Measurements from ENCODE around the gene C18orf54.

The C18orf54 gene

DNA sequence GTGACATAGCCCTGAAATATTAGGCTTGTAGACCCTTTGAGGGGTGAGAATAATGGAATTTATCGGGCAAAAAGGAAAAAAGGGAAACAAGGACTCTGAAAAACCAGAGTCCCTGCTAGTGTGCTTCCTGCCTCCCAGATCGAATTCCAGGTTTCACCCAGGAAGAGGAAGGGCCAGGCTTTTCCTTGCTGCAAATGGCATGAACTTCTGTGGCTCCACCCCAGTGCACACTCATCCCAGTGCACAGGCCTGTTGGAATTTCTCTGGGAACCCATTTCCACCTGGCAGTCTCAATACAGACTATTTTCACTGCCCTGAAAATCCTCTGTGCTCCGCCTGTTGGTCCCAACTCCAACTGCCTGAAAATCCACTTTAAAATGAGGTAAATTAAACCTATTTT, 29.9 kb downstream of the C18orf54 start:
- no peak for DNase-seq

DNA sequence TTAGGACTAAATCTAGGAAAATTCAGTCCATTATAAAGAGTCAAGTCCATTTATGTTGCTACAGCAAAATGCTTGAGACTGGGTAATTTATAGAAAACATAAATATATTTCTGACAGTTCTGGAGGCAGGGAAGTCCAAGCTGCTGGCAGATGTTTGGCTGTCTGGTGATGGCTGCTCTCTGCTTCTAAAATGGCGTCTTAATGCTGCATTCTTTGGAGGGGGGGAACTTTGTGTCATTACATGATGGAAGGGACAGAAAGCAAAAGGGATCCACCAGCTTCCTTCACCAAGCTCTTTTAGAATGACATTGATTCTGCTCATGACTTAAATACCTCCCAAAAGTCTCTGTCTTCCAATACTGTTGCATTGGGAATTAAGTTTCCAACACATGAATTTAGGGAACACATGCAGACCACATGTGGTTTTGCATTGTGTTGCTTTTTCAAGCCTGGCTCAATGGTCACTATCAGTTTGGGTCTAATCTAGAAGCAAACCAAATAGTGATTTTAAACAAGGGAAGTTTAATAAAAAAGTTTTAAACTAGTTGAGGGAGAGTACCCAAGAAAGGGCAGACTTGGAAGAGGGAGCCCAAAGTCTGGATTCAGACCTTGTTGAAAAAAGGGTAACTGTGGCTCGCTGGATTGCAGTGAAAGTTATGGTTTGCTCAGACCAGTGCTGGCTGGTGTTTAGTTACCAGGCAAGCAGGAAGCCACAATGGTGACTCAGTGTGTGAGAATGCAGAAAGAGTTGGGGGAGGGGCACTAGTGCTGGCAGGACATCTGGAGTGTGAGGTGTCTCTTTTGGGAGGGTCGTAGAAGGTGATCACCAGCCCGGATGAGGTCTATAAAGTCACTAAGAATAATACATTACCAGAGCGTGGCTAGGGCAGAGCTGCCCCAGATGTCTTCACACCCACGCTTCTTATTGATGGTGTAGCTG, 30.8 kb downstream of the C18orf54 start:
- DNase-seq = peak; percentile 57

DNA sequence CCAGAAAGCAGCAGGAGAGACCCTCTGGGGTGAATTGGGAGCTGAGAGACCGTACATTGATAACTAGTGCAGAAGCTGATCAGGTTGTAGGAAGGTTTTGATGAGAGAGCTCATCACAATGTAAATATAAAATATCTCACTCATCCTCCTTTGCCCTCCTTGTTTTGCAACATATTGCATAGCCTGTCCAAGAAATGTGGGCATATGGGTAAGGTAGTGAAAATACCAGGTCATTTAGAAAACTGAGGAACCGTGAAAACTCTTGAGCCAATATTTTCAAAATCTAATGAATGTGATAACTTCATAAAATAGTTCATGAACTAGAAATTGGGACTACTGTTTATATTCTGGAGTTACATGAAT, 31.4 kb downstream of the C18orf54 start:
- no peak for DNase-seq

DNA sequence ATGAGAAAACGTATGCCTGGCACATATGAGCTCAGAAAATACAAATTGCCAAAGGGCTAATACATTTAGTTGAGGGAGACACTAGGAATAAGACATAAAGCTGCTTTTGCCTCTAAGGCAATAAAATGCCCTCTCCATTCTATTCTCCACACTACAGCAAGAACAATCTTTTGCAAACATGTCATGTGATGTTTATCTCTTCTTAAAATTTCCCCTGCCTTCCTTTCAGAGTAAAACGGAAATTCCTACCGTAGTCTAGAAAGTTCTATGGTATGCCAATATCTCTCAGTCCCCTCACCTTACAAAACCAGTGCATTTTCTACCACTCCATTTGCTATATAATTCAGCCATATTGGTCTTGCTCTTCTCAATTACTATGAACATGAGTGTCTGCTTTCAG, 33.1 kb downstream of the C18orf54 start:
- DNase-seq = no peak

DNA sequence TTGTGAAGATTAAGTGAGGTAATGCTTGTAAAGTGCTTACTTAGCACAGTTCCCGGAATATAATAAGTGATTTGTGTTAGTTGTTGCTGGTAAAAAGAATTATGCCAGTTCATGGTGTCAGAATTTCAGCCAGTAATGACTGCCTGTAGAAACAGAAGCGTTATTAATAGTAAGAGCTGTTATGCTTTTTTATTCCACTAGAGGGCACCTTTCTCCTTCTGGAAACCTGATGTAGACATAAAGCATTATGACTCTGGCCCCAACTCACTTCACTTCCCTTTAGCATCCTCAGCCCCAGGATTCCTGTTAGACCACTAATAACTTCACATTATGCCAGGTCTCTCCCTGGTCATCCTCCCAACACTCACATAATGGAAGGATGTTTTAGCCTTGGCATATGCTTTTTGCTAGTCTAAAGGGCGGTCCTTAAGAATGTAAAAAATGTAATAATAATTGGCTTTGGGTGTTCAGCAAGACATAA, 34.9 kb downstream of the C18orf54 start:
- no peak for DNase-seq

DNA sequence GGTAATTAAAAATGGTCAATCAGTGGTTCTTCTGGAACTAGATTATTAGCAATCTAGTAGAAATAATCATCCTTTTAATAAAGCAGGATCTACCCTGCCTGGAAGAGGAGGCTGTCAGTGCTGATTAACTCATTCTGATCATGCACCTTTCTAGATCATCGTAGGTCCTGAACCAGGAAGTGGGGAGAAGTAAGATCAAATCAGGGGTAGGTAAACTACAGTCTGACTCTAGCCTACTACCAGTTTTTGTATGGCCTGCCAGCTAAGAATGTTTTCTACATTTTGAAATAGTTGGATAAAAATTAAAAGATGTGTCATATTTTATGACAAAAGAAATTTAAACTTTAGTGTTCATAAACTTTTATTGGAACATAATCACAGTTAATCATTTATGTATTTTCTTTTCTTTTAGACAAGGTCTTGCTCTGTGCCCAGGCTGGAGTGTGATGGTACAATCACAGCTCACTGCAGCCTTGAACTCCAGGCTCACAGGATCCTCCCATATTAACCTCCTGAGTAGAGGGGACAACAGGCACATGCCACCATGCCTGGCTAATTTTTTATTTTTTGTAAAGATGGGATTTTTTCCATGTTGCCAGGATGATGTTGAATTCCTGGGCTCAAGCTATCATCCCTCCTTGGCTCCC, 36.1 kb downstream of the C18orf54 start:
- no peak for DNase-seq

DNA sequence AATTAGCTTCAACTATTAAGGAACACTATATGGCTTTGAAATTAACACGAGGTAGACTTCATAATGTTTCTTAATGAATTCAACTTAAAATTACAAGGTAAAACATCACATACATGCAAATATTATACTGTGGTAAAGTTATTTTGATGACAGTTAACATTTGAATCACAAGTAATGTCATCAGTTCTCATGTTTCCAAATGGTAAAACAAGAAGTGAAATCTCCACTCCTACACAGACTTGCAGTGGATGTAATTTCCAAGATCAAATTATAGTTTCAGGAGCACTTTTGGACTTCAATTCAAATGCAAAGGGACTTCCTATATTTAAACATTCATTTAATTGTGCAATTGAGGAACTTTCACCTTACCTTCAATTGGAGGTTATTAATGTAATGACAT, 39.1 kb downstream of the C18orf54 start:
- DNase-seq = no peak

DNA sequence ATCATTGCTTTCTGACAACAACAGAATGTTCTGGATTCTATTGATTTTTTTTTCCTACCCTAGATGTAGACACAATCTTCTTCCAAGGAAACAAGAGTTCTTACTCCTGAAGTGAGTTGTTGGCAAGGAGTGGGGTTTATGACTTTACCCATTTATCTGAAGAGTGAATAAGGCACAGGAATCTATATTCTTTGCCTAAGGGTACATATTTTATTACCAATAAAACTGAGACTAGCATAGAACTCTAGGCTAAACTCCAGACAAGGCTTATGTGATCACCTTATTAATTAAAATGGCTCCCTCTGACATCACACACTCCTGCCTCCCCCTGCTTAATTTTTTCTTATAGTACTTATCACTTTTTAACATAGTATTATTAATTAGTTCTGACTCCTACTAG, 47.6 kb downstream of the C18orf54 start:
- no peak for DNase-seq

DNA sequence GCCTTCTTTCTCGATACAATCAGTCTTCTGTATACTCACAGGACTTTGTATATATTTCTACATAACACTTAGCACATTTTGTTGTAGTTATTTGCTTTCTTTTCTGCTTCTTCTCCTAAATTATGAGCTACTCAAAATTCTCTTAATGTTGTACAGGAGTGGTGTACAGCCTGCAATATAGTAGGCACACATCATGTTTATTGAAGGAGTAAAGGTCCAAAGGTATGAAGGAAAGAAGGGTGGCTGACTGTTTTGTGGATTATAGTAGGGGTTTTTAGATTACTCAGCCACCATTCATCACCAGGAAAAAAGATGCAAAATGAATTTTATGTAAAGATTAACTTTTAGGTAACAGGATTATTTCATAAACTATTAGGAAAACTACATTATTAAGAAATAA, 54.1 kb downstream of the C18orf54 start:
- no peak for DNase-seq

DNA sequence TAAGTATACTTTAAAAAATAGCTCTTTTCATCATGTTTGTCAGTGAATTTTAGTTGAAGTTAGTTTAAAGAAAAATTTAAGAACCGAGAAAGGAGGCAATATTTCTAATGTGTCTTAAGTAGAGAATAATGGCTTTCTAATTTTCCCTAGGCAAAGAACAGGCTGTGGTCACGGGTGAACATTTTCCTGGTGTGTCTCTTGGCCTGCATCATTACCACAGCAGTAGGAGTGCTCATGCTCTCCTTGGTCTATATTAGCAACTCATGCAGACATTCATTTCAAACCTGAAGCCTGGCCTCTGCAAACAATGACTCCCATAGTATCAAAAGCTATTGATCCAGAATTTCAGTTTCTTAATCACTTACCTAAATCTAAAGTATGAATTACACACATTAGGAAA, 57.4 kb downstream of the C18orf54 start:
- no peak for DNase-seq

DNA sequence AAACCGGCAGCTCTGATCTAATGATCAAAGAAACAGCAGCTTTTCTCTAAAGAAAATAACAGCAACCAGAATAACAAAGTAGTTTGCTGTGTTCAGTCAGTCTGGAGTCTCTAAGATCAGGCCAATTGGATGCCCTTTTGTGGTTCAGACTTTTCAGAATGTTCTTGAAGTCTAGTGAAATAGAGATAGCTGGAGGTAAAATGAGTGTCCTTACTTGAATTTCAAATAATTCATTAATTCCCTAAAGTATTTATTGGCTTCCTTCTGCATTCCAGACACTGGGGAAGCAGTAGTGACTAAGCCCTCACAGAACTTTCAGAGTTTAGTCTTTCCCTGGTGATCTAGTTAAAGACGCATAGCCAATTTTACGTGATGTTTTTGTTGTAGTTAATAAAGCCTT, 58.7 kb downstream of the C18orf54 start:
- no peak for DNase-seq

DNA sequence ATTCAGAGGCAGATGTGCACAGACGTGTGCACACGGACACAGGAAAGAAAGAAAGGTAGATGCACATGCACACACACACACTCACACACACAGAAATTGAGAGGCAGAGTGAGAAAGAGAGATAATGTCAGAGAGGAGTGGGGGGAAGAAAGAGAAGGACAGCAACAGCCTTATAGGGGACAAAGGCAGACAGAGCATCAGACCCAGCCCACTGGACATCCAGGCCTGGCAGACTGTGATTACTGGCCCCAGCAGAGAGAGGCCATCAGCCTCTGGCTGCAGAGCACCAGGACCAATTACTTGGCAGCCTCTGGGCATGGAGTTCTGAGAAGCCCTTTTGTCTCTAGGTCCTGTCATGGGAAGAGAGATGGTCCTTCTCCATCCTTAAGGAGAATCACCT, 66.1 kb downstream of the C18orf54 start:
- DNase-seq = no peak

DNA sequence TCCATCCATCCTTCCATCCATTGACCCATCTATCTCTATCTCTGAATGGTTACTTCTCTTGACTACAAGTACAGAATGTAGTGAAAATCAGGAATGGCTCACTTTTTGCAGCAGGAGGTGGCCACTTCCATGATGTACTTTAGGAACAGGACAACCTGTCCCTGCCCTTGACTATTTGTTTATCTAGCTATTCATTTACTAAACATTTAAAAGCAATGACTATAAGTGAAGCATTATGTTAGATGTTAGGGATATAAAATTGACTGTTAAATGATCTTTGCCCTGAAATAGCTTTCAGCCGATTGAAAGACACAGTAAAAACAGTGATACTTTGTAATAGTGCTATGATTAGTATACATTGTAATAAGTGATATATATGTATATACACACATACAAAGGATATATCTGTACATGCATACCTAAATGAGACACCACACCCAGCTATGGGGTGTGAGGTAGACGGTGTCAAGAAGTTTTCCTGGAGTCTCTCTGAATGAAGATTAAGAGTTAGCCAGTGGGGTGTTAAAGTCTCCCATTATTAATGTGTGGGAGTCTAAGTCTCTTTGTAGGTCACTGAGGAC, 68.5 kb downstream of the C18orf54 start:
- DNase-seq = no peak

Data from activated CD8-positive, alpha-beta memory T cell treated with anti-CD3 and anti-CD28 coated beads, Interleukin-2, amount 50 U/mL, for 48 hours (primary cell).